Naive thymus-derived CD4-positive, alpha-beta T cell (primary cell): ENCODE data around the gene RPS15. TPM values are rescaled to one million over a fixed set of nuclear protein-coding genes. Genes with fewer than 3 reads are reported as not detected.

ENCODE experiments used
- ATAC-seq: fragments of 150-1000 bp; cut with Tn5 transposase; 2 replicates; pipeline ENCODE4 v1.10.0; 2021; ENCODE audit warnings: mild to moderate bottlenecking, moderate library complexity
- CTCF ChIA-PET: fragments of 350-600 bp; sonication (Branson Sonifier 250); formaldehyde crosslinking; loops from one replicate; lab custom pipeline; 2021; ENCODE audit warnings: antibody characterized with exemption; lab: Charles Lee
- POLR2A ChIA-PET: fragments of 350-600 bp; sonication (Branson Sonifier 250); formaldehyde crosslinking; loops from one replicate; lab custom pipeline; 2021; ENCODE audit warnings: antibody characterized with exemption, inconsistent platforms; lab: Charles Lee
- DNase-seq, 9 donors: peaks; one replicate each; pipeline versions ENCODE4 v3.0.0 to v3.0.0-alpha.2; 2020 to 2022; ENCODE audit warnings: mixed read lengths in 1 of 9
- H3K27ac ChIP-seq: one replicate; pipeline ENCODE4 v1.7.0; 2013; ENCODE audit warnings: mild to moderate bottlenecking, low read depth, low read length, moderate library complexity
- H3K27me3 ChIP-seq, 2 donors: one replicate each; pipeline ENCODE4 v1.7.0; 2013; ENCODE audit warnings: low read length in 2 of 2, mild to moderate bottlenecking in 2 of 2, moderate library complexity in 2 of 2; ENCODE audit not compliant: control insufficient read depth in 2 of 2, insufficient read depth in 2 of 2
- H3K36me3 ChIP-seq, 3 experiments: 1 replicate in 2 of 3; 2 replicates in 1 of 3; pipeline ENCODE4 v1.7.0; 2013; ENCODE audit warnings: low read length in 3 of 3, mild to moderate bottlenecking in 3 of 3, moderate library complexity in 1 of 3; ENCODE audit not compliant: insufficient read depth in 3 of 3, control insufficient read depth in 2 of 3
- H3K4me1 ChIP-seq, 2 donors: one replicate each; pipeline ENCODE4 v1.7.0; 2013; ENCODE audit warnings: low read length in 2 of 2, mild to moderate bottlenecking in 2 of 2, moderate library complexity in 1 of 2; ENCODE audit not compliant: control insufficient read depth in 2 of 2, insufficient read depth in 2 of 2
- H3K4me3 ChIP-seq: 2 replicates; pipeline ENCODE4 v1.7.0; 2013; ENCODE audit warnings: mild to moderate bottlenecking, low read length
- H3K9me3 ChIP-seq, 3 experiments: 1 replicate in 2 of 3; 2 replicates in 1 of 3; pipeline ENCODE4 v1.7.0; 2013; ENCODE audit warnings: low read length in 3 of 3; ENCODE audit not compliant: control insufficient read depth in 2 of 3
- H3K27ac Mint-ChIP-seq, 9 donors: one replicate each; pipeline ENCODE4 v1.8.0; 2020 to 2022; ENCODE audit warnings: mixed read lengths in 9 of 9, mild to moderate bottlenecking in 8 of 9, moderate library complexity in 5 of 9, inconsistent platforms in 2 of 9
- H3K27me3 Mint-ChIP-seq, 5 donors: one replicate each; pipeline ENCODE4 v1.8.0; 2021 to 2022; ENCODE audit warnings: mixed read lengths in 5 of 5, mild to moderate bottlenecking in 1 of 5
- H3K36me3 Mint-ChIP-seq, 5 donors: one replicate each; pipeline ENCODE4 v1.8.0; 2020 to 2022; ENCODE audit warnings: mixed read lengths in 5 of 5, mild to moderate bottlenecking in 3 of 5, inconsistent platforms in 1 of 5
- H3K4me1 Mint-ChIP-seq, 7 donors: one replicate each; pipeline ENCODE4 v1.8.0; 2020 to 2022; ENCODE audit warnings: mixed read lengths in 7 of 7, mild to moderate bottlenecking in 3 of 7, inconsistent platforms in 1 of 7
- H3K4me3 Mint-ChIP-seq, 10 donors: one replicate each; pipeline ENCODE4 v1.8.0; 2020 to 2022; ENCODE audit warnings: mild to moderate bottlenecking in 10 of 10, mixed read lengths in 10 of 10, moderate library complexity in 6 of 10, inconsistent platforms in 2 of 10
- H3K9me3 Mint-ChIP-seq, 11 donors: one replicate each; pipeline ENCODE4 v1.8.0; 2020 to 2022; ENCODE audit warnings: mixed read lengths in 11 of 11, mild to moderate bottlenecking in 4 of 11, inconsistent platforms in 1 of 11, moderate library complexity in 1 of 11
- intact Hi-C, 2 donors: fragments of 100-400 bp; cut with micrococcal nuclease; formaldehyde crosslinking; loops; one replicate each; pipeline ENCODE4 v1.15.1; 2023
- polyA plus RNA-seq, 2 donors: library from polyadenylated mRNA; unstranded; fragments of 300-500 nt; fragmentation: Illumina TruSeq; gene quantifications; one replicate each; pipeline ENCODE4 v1.2.3, GENCODE V29; 2021
- total RNA-seq, 6 experiments: library from RNA in 5 of 6; stranded (reverse) in 5 of 6; gene quantifications; 1 replicate in 5 of 6; 2 replicates in 1 of 6; pipeline ENCODE4 v1.2.3 and lab custom pipeline; 2021 to 2026

RPS15 gene
- total and polyA plus RNA-seq, 7 experiments from 2014 or later = 1,300 to 3,761 (median 2,017) TPM

GRCh38 chr19:1401138-1401888 lies 36.9 kb upstream of the RPS15 start, which contains the start of gene GAMT:
GAMT (minus strand) TSS chr19:1401542; CDS start chr19:1401476, 66 bp downstream.
- H3K36me3 Mint-ChIP-seq = no peaks in the 10 kb centered on the region
- H3K27me3 ChIP-seq = no peaks in the 10 kb centered on the region
- intact Hi-C loops = loop anchor here (1.0 to 10.0 kb wide), 4 partner anchors 126 to 737 kb away; partner anchors contain the start of genes ATP5F1D (in 1 of the 2), CNN2 (in 1 of the 2), FAM174C (in 1 of the 2) and MIDN (in 1 of the 2)
- H3K27me3 Mint-ChIP-seq = peaks cover 0 to 9% (median 0%) of the 10 kb centered on the region in 5 donors
- H3K27ac ChIP-seq = peak within 1 kb of the TSS; percentile 59
- H3K4me3 ChIP-seq = peak within 1 kb of the TSS; percentile 58
- ChIA-PET POLR2A (no interaction called here), CTCF (no interaction called here)
- peak; percentile 88 for ATAC-seq
- DNase-seq = peak; percentile 28 to 71 (median 56)
- no peaks in the 10 kb centered on the region for H3K9me3 Mint-ChIP-seq
- peak within 1 kb of the TSS in 4 of 9 donors; percentile 38 to 72 (median 56) for H3K27ac Mint-ChIP-seq
- no peaks in the 10 kb centered on the region for H3K9me3 ChIP-seq
- peaks cover 3 to 20% of the 10 kb centered on the region in 2 donors for H3K4me1 ChIP-seq
- H3K4me1 Mint-ChIP-seq = peaks cover 0 to 20% (median 12%) of the 10 kb centered on the region in 7 donors
- H3K36me3 ChIP-seq = peaks cover 0 to 4% (median 0%) of the 10 kb centered on the region in 3 experiments
- peak within 1 kb of the TSS; percentile 60 to 86 (median 77) for H3K4me3 Mint-ChIP-seq

GRCh38 chr19:1401889-1402217 lies 36.3 kb upstream of the RPS15 start:
- ChIA-PET POLR2A (interaction anchor here (0.8 kb wide), 1 partner anchor 319 kb away, joined by 3 read pairs; no protein-coding TSS in a partner anchor), CTCF (interaction anchor here (1.2 kb wide), 1 partner anchor 12 kb away, joined by 3 read pairs; no protein-coding TSS in a partner anchor)
- intact Hi-C loops = loop anchor here (1.0 to 10.0 kb wide), 4 partner anchors 127 to 737 kb away; partner anchors contain the start of genes ATP5F1D (in 1 of the 2), CNN2 (in 1 of the 2), FAM174C (in 1 of the 2) and MIDN (in 1 of the 2)
- Mint-ChIP-seq H3K9me3 (no peaks in the 10 kb centered on the region), H3K4me3 (peak overlapping the region; percentile 49 to 86 (median 60)), H3K27ac (peak overlapping the region in 2 of 9 donors; percentile 38 to 40), H3K27me3 (peaks cover 0 to 9% (median 0%) of the 10 kb centered on the region in 5 donors), H3K4me1 (peaks cover 0 to 25% (median 15%) of the 10 kb centered on the region in 7 donors), H3K36me3 (no peaks in the 10 kb centered on the region)
- Histone ChIP-seq H3K27ac (peak overlapping the region; percentile 59), H3K4me1 (peaks cover 7 to 21% of the 10 kb centered on the region in 2 donors), H3K4me3 (peak overlapping the region; percentile 58), H3K36me3 (peaks cover 0 to 4% (median 0%) of the 10 kb centered on the region in 3 experiments), H3K9me3 (no peaks in the 10 kb centered on the region), H3K27me3 (no peaks in the 10 kb centered on the region)
- DNase-seq (no peak), ATAC-seq (no peak)

- intact Hi-C loops = loop anchor here (10.0 kb wide), 3 partner anchors 158 to 738 kb away; partner anchors contain the start of genes ATP5F1D (in 1 of the 2), CNN2 (in 1 of the 2), MIDN (in 1 of the 2) and RNF126 (in 1 of the 2)
- no peak overlapping the region for H3K4me3 ChIP-seq
- H3K4me1 ChIP-seq = peaks cover 7 to 23% of the 10 kb centered on the region in 2 donors
- ChIA-PET POLR2A (interaction anchor here (0.5 to 1.7 kb wide), 4 partner anchors 127 to 419 kb away, joined by 3 to 4 read pairs (median 3); partner anchors contain the start of gene FAM174C), CTCF (interaction anchor here (0.7 to 1.2 kb wide), 2 partner anchors 13 to 18 kb away, joined by 3 to 5 read pairs; no protein-coding TSS in a partner anchor)
- no peak overlapping the region for H3K27ac ChIP-seq
- ATAC-seq (no peak), DNase-seq (no peak)
- H3K9me3 ChIP-seq = no peaks in the 10 kb centered on the region
- no peaks in the 10 kb centered on the region for H3K9me3 Mint-ChIP-seq
- peak overlapping the region in 6 of 9 donors; percentile 29 to 72 (median 61) for H3K27ac Mint-ChIP-seq
- peaks cover 0 to 28% (median 15%) of the 10 kb centered on the region in 7 donors for H3K4me1 Mint-ChIP-seq
- H3K4me3 Mint-ChIP-seq = peak overlapping the region; percentile 68 to 87 (median 80)
- H3K36me3 ChIP-seq = peaks cover 0 to 1% (median 0%) of the 10 kb centered on the region in 3 experiments
- H3K27me3 Mint-ChIP-seq = peaks cover 0 to 9% (median 0%) of the 10 kb centered on the region in 5 donors
- no peaks in the 10 kb centered on the region for H3K27me3 ChIP-seq
- H3K36me3 Mint-ChIP-seq = no peaks in the 10 kb centered on the region
These were observed 35.7 kb upstream of the RPS15 start for GRCh38 chr19:1402411-1403070.

- Histone ChIP-seq H3K27me3 (no peaks in the 10 kb centered on the region), H3K9me3 (no peaks in the 10 kb centered on the region), H3K27ac (peak overlapping the region; percentile 98), H3K4me1 (peaks cover 38 to 40% of the 10 kb centered on the region in 2 donors), H3K4me3 (peak overlapping the region; percentile 40), H3K36me3 (peaks cover 0 to 22% (median 4%) of the 10 kb centered on the region in 3 experiments)
- DNase-seq (peak; percentile 99 to 100 (median 100)), ATAC-seq (peak; percentile 93)
- intact Hi-C loops = loop anchor here (1.0 to 10.0 kb wide), 19 partner anchors 24 to 1495 kb away; partner anchors contain the start of genes FAM174C (in 2 of the 2), MBD3 (in 2 of the 2), NDUFS7 (in 2 of the 2) and PTBP1 (in 2 of the 2)
- Mint-ChIP-seq H3K9me3 (peaks cover 0 to 1% (median 0%) of the 10 kb centered on the region in 11 donors), H3K4me1 (peaks cover 33 to 53% (median 45%) of the 10 kb centered on the region in 7 donors), H3K27ac (peak overlapping the region; percentile 50 to 93 (median 85)), H3K4me3 (peak overlapping the region; percentile 72 to 89 (median 80)), H3K27me3 (peaks cover 0 to 9% (median 0%) of the 10 kb centered on the region in 5 donors), H3K36me3 (peaks cover 0 to 7% (median 3%) of the 10 kb centered on the region in 5 donors)
- POLR2A ChIA-PET = no interaction called here
- CTCF ChIA-PET = no interaction called here
These were observed 31.2 kb upstream of the RPS15 start for GRCh38 chr19:1406774-1407527.

- peaks cover 0 to 27% (median 4%) of the 10 kb centered on the region in 3 experiments for H3K36me3 ChIP-seq
- H3K27me3 Mint-ChIP-seq = peaks cover 0 to 6% (median 0%) of the 10 kb centered on the region in 5 donors
- peaks cover 34 to 55% (median 45%) of the 10 kb centered on the region in 7 donors for H3K4me1 Mint-ChIP-seq
- intact Hi-C loops = loop anchor here (1.0 to 10.0 kb wide), 19 partner anchors 24 to 1495 kb away; partner anchors contain the start of genes FAM174C (in 2 of the 2), MBD3 (in 2 of the 2), NDUFS7 (in 2 of the 2) and PTBP1 (in 2 of the 2)
- peaks cover 0 to 1% (median 0%) of the 10 kb centered on the region in 11 donors for H3K9me3 Mint-ChIP-seq
- H3K27ac ChIP-seq = peak within 1 kb of the TSS; percentile 98
- H3K4me1 ChIP-seq = peaks cover 40 to 43% of the 10 kb centered on the region in 2 donors
- H3K27ac Mint-ChIP-seq = peak within 1 kb of the TSS; percentile 54 to 96 (median 90)
- no peaks in the 10 kb centered on the region for H3K9me3 ChIP-seq
- ChIA-PET CTCF (no interaction called here), POLR2A (no interaction called here)
- H3K27me3 ChIP-seq = no peaks in the 10 kb centered on the region
- ATAC-seq = no peak
- peak in 7 of 9 donors; percentile 22 to 55 (median 39) for DNase-seq
- peak within 1 kb of the TSS; percentile 79 to 96 (median 94) for H3K4me3 Mint-ChIP-seq
- H3K36me3 Mint-ChIP-seq = peaks cover 0 to 7% (median 3%) of the 10 kb centered on the region in 5 donors
- H3K4me3 ChIP-seq = peak within 1 kb of the TSS; percentile 83
These were observed 30.5 kb upstream of the RPS15 start, which contains the start of gene DAZAP1 for GRCh38 chr19:1407528-1408299. DAZAP1 (plus strand) TSS chr19:1407586; CDS start chr19:1407774, 188 bp downstream.
